Measurements from ENCODE around the gene TRPM1.

DNA sequence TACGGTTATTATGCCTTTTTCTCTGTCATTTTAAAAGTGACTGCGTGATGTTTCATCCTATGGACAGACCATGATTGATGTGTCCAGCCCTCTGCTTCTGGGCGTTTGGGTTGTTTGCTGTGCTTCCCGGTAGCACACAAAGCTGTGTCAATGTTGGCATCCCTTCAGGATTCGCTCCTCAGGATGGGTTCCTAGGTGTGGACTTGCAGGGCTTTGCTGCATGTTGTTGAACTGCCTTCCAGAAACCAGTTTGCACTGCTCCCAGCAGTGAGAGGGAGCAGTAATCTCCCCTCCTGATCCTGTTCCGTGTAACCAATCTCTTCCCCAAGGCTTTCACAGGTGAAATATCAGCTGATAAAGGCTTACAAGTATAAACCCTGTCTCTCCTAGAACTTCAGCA, 787 bp downstream of the TRPM1 start:
- TF ChIP-seq POLR2A (IDR thresholded peaks at IDR 0.05; ENCODE audit: low read depth, low read length) (no peak), POLR2AphosphoS5 (IDR thresholded peaks at IDR 0.05; ENCODE audit: low read depth, low read length) (no peak), TAF1 (IDR thresholded peaks at IDR 0.05; ENCODE audit: borderline replicate concordance, low read depth, low read length) (no peak)
